Activated CD4-positive, alpha-beta T cell treated with anti-CD3 and anti-CD28 coated beads, Interleukin-2, amount 50 U/mL, for 24 hours (primary cell): ENCODE data around the gene IFNG.
"Not testable (repeated sequence)": the region's sequence is repeated elsewhere in the genome, so short reads cannot be mapped to it uniquely, and the experiment has no call there.

Experiments used
- DNase-seq, 2 donors: peaks; one replicate each; pipeline ENCODE4 v3.0.0-alpha.2; 2020; ENCODE audit warnings: low read depth in 1 of 2, low spot score in 1 of 2

Gene IFNG

GRCh38 chr12:68159681-68160304 lies at the start of gene IFNG:
Gene IFNG, minus strand, starts transcription at chr12:68159740. Its CDS starts 125 bp downstream, at chr12:68159615.
- no peak for DNase-seq

GRCh38 chr12:68209048-68209728 lies 49.6 kb upstream of the IFNG start:
- DNase-seq = not testable (repeated sequence)

DNA sequence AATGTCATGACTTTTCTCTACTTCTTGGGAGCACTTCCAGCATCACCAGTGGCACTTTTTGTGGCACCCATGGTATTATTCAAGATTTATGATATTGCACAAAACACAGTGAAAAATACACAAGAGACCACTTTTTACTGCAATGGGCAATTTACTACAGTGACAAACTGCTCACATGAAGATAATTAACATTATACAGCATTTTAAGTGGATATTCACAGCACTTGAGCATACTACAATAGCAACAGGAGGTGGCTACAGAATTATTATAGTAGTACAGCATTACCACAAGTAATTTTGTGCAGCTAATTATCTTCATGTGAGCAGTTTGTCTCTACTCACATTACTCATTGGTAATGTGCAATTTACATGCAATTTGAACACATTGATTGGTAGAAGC lies 47.7 kb upstream of the IFNG start:
- DNase-seq = no peak

DNA sequence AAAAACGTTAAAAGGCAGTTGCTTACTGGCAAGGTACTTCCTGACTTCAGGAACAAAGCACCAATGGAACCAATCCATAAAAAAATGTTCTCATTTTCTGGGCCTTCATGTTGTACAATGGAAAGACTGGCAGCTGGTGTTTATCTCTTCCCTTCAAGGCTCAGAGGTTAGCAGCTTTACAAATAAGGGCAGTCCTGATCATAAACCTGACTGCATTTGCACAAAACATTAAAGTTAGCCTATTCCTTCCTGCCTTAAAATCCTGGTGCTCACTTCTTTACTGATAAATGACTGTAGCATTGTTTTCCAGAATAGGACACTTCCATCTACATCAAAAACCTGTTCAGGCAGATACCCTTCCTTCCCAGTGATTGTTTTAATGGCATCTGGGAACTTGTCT lies 46.9 kb upstream of the IFNG start:
- no peak for DNase-seq

DNA sequence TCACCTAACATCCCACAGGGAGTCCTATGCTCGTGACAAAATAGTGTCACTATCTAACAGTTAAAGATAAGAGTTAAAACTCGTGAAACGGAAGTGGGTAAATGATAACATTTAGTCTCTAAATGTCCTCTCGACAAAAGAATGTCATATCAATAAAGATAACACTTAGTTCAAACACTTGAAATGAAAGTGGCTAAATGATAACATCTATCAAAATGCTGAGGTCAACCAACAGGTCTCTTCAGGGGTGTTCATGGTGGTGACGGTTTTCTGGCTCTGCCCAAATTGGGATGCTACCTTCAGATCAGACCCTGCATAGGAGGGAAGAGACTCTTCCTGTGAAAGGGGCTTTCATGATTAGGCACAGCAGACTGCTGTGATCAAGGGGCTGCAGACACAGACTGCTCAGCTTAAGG lies 43.9 kb upstream of the IFNG start:
- no peak for DNase-seq

GRCh38 chr12:68200854-68201253 lies 41.3 kb upstream of the IFNG start:
- DNase-seq = no peak

DNA sequence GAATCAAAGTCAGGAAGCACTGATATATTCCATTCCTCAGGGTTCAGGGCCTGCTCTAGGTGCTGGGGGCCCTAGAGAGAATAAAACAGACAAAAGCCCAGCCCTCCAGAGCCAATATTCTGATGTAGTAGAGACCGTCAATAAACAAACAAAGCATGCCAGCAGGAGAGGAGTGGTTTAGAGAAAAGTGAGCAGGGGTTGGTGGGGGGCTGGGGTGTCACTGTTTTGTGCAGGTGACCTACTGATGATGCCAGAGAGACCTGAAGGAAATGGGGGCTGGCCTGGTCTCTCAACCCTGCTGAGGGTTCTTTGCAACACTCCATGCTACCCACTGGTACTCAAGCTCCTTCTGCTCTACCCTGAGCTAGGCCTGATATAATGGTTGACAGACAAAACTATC lies 39.6 kb upstream of the IFNG start:
- DNase-seq = no peak

DNA sequence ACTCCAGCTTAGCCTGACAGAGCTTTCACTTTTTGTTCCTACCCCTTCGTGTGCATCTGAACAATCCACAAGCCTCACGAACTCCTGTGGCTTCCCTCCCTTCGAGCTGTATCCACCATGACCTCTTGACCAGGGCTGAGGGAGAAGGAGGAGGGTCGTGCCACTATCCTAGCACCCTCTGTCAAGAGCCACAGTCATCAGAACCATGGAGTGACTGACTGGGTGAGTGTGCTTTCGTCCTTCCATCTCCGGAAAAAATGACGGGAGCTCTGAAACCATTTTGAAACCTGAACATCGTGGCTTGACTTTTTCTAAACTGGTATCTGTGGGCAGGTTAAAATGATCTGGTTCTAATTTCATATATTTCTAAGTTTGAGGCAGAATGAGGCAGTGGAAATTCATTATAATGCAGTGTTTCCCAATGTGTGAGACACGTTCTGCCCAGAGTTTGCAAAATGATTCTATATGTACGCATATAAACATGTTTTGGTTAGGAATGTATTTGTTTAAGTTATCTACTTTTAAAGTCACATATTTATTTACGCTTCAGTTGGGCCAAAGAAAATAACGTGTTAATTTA lies 39.1 kb upstream of the IFNG start:
- DNase-seq = no peak

DNA sequence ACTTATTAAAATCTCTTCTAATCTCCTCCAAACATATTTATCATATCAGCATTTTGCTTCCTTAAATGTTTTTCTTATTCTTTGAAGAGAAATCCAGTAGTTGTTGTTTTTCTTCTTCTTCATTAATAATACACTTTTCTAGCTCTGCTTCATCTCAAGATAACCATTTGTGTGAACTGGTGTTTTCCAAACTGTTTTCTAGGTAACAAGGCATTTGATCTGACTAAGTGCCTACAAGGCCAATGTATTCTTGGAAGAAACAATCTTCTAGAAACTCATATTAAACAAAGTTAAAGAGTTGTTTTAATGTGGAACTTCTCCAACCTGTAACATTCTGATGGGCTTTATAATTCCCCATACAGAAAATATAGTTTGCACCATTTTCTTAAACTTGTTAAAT lies 30.8 kb upstream of the IFNG start:
- no peak for DNase-seq

GRCh38 chr12:68189821-68190242 lies 30.3 kb upstream of the IFNG start:
- peak in 1 of 2 donors; percentile 45 for DNase-seq

- no peak for DNase-seq
These were observed 26.1 kb upstream of the IFNG start for GRCh38 chr12:68185598-68185997.

DNA sequence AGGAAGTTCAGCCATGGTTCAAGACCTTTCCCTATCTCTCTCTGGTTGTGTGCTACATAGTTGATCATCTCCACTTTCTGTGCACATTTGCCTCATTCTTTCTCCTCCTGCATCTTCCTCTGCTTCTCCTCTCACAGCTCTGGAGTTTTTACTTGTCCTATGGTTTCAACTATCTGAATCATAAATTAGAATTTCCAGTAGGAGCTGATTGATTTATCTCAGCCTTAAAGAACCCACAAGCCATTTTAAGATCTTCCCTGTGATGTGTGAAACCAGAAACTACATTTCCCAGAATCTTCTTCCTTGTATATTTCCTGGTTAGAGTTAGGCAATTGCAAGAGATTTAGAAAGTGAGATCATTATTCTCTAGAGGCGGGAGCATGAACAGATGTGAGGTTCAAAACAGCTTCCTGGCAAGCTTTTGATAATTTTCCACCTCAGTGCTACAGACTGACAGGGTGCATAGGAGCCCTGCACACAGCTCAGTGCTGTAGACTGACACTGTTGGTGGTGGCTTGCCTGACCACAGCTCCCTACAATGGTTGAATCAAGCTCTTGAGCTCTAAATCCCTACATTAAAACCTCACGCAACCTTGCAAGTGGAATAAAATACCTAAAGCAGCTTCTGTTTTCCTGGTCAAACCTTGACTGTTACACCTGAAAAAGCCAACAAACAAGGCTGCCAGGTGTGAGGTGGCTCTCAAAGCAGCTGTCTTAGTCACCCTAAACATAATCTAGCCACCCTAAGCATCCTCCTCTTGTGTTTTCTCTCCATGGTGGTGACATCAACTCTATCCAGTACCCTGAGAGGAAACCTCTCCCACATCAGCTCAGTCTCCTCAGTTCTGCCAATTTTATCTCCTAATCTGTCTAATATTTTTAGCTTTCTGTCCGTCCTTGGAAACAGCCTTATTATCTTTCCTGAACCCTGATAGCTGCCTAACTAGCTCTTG lies 21.5 kb upstream of the IFNG start:
- DNase-seq = peak in 1 of 2 donors; percentile 38

DNA sequence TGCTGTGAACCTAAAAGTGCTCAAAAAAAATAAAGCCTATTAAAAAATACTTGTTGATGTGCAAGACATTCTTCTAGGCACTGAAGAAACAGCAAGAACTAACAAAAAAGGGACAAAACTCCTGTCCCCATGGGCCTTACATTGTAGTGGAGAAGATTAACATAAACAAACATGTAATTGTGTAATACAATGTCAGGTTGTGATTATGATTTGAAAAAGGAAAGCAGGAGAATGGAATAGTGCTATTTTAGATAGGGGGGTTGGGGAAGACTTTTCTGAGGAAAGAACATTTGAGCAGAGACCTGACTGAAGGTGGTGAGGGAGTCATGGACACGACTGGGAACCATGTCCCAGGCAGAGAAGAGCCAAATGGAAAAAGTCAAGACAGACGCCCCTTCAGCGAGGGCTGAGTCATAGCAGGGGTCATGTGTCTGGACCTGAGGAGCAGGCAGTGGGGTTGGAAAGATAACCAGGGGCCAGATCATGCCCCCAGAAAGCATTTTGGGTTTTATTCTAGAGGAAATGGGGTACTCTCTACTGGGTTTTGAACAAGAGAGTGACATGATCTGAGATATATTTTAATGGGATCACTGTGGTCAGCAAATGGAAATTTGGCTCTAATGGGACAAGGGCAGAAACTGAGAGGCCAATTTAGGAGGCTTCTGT lies 19.4 kb upstream of the IFNG start:
- DNase-seq = no peak

- DNase-seq = no peak
These were observed 18.6 kb upstream of the IFNG start for GRCh38 chr12:68178184-68178583.

DNA sequence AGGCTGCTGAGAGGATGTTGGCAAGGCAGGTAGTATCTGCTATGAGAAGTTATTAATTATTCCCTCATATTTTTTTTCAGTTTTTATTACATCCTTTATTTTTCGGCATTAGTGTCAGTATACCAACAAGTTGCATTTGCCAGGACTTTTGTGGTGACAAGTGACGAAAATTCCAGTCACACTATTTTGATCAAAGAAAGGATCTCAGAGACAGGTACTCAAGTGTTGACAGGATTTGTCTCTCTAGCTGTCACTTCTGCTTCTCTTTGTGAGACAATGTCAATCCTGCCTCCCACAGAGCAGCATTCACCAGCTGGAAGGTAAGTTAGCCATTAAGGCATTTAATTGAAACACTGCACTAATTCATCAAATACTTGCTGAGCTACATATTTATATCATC lies 18.0 kb upstream of the IFNG start:
- DNase-seq = no peak

- DNase-seq = no peak
These were observed 16.7 kb upstream of the IFNG start for GRCh38 chr12:68176257-68176656.

- peak in 1 of 2 donors; percentile 51 for DNase-seq
These were observed 16.1 kb upstream of the IFNG start for GRCh38 chr12:68175557-68176061.

DNA sequence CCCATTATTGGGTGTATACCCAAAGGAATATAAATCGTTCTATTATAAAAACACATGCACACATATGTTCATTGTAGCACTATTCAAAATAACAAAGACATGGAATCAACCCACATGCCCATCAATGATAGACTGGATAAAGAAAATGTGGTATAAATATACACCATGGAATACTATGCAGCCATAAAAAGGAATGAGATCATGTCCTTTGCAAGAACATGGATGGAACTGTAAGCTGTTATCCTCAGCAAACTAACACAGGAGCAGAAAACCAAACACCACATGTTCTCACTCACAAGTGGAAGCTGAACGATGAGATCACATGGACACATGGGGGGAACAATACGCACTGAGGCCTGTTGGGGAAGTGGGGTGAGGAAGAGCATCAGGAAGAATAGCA lies 15.2 kb upstream of the IFNG start:
- DNase-seq = not testable (repeated sequence)

DNA sequence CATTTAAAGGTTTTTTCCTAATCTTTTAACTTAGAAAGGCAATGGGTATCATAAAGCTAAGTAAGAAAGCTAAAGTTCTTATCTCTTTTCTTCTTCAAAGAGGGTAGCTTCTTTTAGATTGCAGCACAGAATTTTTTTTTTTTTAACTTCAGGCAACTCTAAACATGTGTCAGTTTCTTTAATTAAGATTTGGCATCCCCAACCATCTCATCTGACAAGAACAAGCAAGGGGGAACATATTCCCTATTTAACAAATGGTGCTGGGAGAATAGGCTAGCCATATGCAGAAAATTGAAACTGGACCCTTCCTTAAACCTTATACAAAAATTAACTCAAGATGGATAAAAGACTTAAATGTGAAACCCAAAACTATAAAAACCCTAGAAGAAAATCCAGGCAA lies 14.3 kb upstream of the IFNG start:
- DNase-seq = no peak

GRCh38 chr12:68170726-68171125 lies 11.2 kb upstream of the IFNG start:
- DNase-seq = no peak
